OCI-LY3 (cell line): ENCODE data around the gene SMYD3.

Experiments used
- EZH2phosphoT487 ChIP-seq: fragments of 200-600 bp; shearing (Covaris generic); IDR thresholded peaks from 2 replicates; pipeline ENCODE4 v1.6.1; 2018; ENCODE audit warnings: antibody characterized with exemption, mixed run types, low read depth
- TF ChIP-seq, protein P1 (sequence below): fragments of 200-600, 300-600 bp; sonication (generic); IDR thresholded peaks from 2 replicates; pipeline ENCODE4 v1.5.1; 2014; ENCODE audit warnings: antibody characterized with exemption, low read length, low read depth

GRCh38 chr1:246095443-246095842 is 411.6 kb downstream of the SMYD3 start:
- TF ChIP-seq, protein P1, sequence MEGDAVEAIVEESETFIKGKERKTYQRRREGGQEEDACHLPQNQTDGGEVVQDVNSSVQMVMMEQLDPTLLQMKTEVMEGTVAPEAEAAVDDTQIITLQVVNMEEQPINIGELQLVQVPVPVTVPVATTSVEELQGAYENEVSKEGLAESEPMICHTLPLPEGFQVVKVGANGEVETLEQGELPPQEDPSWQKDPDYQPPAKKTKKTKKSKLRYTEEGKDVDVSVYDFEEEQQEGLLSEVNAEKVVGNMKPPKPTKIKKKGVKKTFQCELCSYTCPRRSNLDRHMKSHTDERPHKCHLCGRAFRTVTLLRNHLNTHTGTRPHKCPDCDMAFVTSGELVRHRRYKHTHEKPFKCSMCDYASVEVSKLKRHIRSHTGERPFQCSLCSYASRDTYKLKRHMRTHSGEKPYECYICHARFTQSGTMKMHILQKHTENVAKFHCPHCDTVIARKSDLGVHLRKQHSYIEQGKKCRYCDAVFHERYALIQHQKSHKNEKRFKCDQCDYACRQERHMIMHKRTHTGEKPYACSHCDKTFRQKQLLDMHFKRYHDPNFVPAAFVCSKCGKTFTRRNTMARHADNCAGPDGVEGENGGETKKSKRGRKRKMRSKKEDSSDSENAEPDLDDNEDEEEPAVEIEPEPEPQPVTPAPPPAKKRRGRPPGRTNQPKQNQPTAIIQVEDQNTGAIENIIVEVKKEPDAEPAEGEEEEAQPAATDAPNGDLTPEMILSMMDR: no peak
- no peak for TF ChIP-seq EZH2phosphoT487
